SK-N-MC (cell line): ENCODE measurements around the gene DNAH9.

Experiments used
- DNase-seq: peaks from one replicate; pipeline ENCODE4 v3.0.0-alpha.2; 2011; ENCODE audit warnings: low read depth, low spot score
- H3K27ac ChIP-seq: fragments of 200-600 bp; sonication (generic); 2 replicates; pipeline ENCODE4 v1.5.1; 2016; ENCODE audit warnings: mixed run types
- H3K36me3 ChIP-seq: fragments of 200-600 bp; sonication (generic); 2 replicates; pipeline ENCODE4 v1.6.1; 2017; ENCODE audit warnings: antibody characterized with exemption, low read length, mixed read lengths; ENCODE audit not compliant: insufficient read depth
- H3K4me3 ChIP-seq: fragments of 200-600 bp; sonication (generic); 2 replicates; pipeline ENCODE4 v1.5.1; 2016
- H3K9ac ChIP-seq: fragments of 200-600 bp; sonication (generic); 2 replicates; pipeline ENCODE4 v1.8.0; 2017; ENCODE audit warnings: mixed run types, mixed read lengths; ENCODE audit not compliant: insufficient read length
- H3K9me3 ChIP-seq: fragments of 200-600 bp; sonication (generic); 2 replicates; pipeline ENCODE4 v1.6.1; 2017; ENCODE audit warnings: low read depth, mild to moderate bottlenecking, antibody characterized with exemption, low read length, moderate library complexity, mixed read lengths
- EZH2 ChIP-seq: fragments of 200-600 bp; sonication (generic); IDR thresholded peaks from one replicate; pipeline ENCODE4 v1.6.1; 2017; ENCODE audit warnings: antibody characterized with exemption
- FOXP2 ChIP-seq: optimal IDR thresholded peaks from 2 replicates; pipeline ENCODE3; 2011; ENCODE audit warnings: mild to moderate bottlenecking, moderate library complexity; ENCODE audit not compliant: insufficient read depth; ENCODE audit errors: extremely low read length, control extremely low read depth
- POLR2AphosphoS5 ChIP-seq: IDR thresholded peaks from 2 replicates; pipeline ENCODE4 v1.6.1; 2012; ENCODE audit warnings: mild to moderate bottlenecking, low read depth, low read length, borderline replicate concordance

DNAH9 gene

DNA sequence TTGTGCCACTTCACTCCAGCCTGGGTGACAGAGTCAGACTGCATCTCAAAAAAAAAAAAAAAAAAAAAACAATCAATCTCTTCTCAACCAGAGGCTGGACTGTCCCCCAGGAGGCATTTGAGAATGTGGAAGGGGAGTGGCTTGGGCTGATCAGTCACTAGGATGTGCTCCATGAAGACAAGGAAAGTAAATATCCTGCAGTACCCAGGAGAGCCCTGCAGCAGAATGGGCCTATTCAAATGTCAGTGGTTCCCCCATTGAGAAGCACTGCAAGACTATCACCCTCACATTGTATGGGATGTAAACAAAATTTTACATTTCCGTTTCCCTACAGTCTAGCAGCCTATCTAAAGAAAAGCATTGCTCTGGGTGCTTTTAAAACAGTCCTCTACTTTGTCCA, 70.3 kb downstream of the DNAH9 start:
- Histone ChIP-seq H3K36me3 (no peaks in the 10 kb centered on the region), H3K27ac (no peak overlapping the region), H3K9ac (no peak overlapping the region), H3K4me3 (no peak overlapping the region), H3K9me3 (no peaks in the 10 kb centered on the region)
- TF ChIP-seq EZH2 (no peak), POLR2AphosphoS5 (no peak), FOXP2 (no peak)
- DNase-seq: no peak

DNA sequence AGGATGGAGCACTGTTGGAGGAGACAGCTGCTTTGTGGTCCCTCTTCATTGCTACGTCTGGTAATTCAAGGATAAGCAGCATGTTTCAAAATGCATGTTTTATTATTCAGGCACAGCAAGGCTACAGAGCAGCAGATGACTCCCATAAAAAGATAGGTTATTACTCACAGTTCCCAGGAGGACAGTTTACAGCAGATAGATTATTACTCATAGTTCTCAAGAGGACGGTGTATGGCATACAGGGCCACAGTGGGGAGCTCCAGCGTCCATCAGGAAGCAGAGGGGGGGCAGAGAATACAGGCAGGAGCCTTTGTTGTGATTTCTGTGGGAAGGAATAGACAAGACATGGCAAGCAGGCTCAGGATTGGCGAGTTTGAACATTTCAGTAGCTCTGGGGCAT, 72.9 kb downstream of the DNAH9 start:
- no peak for TF ChIP-seq EZH2
- no peak for TF ChIP-seq POLR2AphosphoS5
- no peak for TF ChIP-seq FOXP2
- no peak for DNase-seq
- Histone ChIP-seq H3K27ac (no peak overlapping the region), H3K36me3 (no peaks in the 10 kb centered on the region), H3K9me3 (no peaks in the 10 kb centered on the region), H3K9ac (no peak overlapping the region), H3K4me3 (no peak overlapping the region)

DNA sequence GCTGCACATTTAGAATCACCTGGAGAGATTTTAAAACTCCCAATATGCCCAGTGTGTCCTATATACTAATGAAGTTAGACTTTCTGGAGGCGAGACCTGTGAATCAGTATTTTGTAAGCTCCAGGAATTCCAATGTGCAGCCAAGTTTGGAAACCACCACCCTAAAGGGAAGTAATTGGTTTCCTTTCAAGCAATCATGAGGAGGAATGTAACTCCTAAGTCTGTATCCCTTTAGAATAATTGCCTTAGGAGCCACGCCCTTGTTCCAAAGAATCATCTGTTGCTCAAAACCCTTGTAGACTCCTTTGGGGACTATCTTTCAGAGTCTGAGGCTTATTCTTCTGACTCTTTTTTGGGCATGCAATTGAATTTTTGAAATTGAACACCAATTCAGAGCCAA, 84.4 kb downstream of the DNAH9 start:
- Histone ChIP-seq H3K36me3 (no peaks in the 10 kb centered on the region), H3K9ac (no peak overlapping the region), H3K9me3 (no peaks in the 10 kb centered on the region), H3K4me3 (no peak overlapping the region), H3K27ac (no peak overlapping the region)
- no peak for DNase-seq
- TF ChIP-seq POLR2AphosphoS5 (no peak), FOXP2 (no peak), EZH2 (no peak)

DNA sequence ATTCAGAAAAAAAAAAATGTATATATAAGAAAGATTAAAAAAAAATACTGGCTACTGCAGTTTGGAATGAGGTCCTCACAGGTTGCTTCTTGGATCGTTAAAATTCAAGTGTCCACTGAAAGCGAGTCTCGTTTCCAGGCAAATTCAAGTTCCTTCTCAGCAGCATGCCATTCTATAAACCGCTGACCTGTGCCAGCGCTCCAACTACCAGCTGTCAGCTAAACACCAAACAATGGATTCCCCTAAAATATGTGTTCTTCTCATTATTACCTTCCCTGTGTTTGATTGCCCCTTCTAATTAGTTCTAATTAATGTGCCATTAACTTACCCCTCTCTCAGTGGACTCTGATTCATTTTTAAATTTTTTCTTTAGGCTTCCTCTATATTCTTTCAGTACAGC, 92.4 kb downstream of the DNAH9 start:
- H3K27ac ChIP-seq: no peak overlapping the region
- H3K36me3 ChIP-seq: no peaks in the 10 kb centered on the region
- DNase-seq: no peak
- H3K4me3 ChIP-seq: no peak overlapping the region
- no peak overlapping the region for H3K9ac ChIP-seq
- TF ChIP-seq FOXP2 (no peak), EZH2 (no peak), POLR2AphosphoS5 (no peak)
- H3K9me3 ChIP-seq: no peaks in the 10 kb centered on the region

DNA sequence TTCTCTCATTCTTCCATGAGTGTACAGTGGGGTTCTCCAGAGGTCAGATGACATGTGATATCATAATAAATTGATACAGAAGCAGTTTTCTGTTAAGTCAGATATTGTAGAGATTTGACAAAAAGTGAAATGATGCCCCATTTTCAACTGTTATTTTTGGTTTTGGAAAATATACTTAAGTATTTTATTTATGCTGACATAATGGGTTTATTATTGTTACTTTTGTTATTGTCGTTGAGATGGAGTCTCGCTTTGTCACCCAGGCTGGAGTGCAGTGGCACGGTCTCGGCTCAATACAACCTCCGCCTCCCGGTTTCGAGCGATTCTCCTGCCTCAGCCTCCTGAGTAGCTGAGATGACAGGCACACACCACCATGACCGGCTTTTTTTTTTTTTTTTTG, 94.4 kb downstream of the DNAH9 start:
- Histone ChIP-seq H3K4me3 (no peak overlapping the region), H3K9ac (no peak overlapping the region), H3K27ac (no peak overlapping the region), H3K9me3 (no peaks in the 10 kb centered on the region), H3K36me3 (no peaks in the 10 kb centered on the region)
- no peak for TF ChIP-seq FOXP2
- no peak for TF ChIP-seq POLR2AphosphoS5
- no peak for TF ChIP-seq EZH2
- DNase-seq: no peak

DNA sequence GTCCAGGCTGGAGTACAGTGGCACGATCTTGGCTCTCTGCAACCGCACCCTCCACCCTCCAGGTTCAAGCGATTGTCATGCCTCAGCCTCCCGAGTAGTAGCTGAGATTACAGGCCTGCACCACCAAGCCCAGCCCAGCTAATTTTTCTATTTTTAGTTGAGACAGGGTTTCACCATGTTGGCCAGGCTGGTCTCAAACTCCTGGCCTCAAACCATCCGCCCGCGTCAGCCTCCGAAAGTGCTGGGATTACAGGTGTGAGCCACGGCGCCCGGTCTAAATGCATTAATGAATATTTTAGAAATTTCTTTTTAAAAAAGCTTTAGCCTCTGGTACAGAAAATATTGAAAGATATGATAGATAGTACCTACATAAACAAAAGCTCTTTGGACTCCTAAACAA, 95.0 kb downstream of the DNAH9 start:
- H3K4me3 ChIP-seq: no peak overlapping the region

DNA sequence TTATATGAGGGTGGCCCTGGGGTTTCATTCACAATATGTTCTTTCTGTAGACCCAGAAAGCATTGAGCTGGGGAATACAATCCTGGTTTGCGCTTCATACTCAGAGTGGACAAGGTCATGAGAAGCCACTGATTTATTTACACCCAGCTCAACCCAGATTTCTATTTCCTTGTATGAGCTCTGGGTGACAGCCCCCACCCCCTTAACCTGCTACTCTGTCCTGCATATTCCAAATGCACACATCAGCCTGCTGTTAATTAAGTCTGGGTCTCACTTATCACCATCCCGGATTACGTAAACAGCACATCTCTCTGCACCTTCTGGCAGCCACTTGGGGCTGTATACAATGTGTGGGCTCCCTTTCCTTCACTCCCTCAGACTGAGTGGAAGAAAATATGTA, 102.4 kb downstream of the DNAH9 start:
- DNase-seq: no peak
- TF ChIP-seq EZH2 (no peak), FOXP2 (no peak), POLR2AphosphoS5 (no peak)
- no peaks in the 10 kb centered on the region for H3K9me3 ChIP-seq
- no peak overlapping the region for H3K27ac ChIP-seq
- H3K4me3 ChIP-seq: no peak overlapping the region
- H3K9ac ChIP-seq: no peak overlapping the region
- no peaks in the 10 kb centered on the region for H3K36me3 ChIP-seq

More for the DNA sequence above, 95.0 kb downstream of the DNAH9 start:
- Histone ChIP-seq H3K27ac (no peak overlapping the region), H3K9ac (no peak overlapping the region), H3K36me3 (no peaks in the 10 kb centered on the region), H3K9me3 (no peaks in the 10 kb centered on the region)
- TF ChIP-seq POLR2AphosphoS5 (no peak), EZH2 (no peak), FOXP2 (no peak)
- no peak for DNase-seq

DNA sequence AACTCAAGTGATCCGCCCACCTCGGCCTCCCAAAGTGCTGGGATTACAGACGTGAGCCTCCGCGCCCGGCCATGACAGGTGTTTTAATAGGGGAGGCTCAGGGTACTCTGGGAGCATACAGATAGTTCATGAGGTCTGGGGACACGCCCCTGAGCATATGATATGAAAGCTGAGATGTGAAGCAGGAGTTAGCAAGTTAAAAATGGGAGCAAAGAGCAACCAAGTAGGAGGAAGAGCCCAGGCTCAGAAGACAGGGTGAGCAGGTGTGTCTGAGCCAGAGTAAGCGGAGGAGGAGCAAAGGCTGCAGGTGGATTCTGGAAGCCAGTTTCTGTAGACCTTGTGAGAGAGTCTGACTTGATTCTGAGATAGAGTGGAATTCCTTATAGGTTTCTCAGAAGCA, 103.6 kb downstream of the DNAH9 start:
- Histone ChIP-seq H3K36me3 (no peaks in the 10 kb centered on the region), H3K4me3 (no peak overlapping the region), H3K9ac (no peak overlapping the region), H3K9me3 (no peaks in the 10 kb centered on the region), H3K27ac (no peak overlapping the region)
- no peak for DNase-seq
- TF ChIP-seq POLR2AphosphoS5 (no peak), EZH2 (no peak), FOXP2 (no peak)

DNA sequence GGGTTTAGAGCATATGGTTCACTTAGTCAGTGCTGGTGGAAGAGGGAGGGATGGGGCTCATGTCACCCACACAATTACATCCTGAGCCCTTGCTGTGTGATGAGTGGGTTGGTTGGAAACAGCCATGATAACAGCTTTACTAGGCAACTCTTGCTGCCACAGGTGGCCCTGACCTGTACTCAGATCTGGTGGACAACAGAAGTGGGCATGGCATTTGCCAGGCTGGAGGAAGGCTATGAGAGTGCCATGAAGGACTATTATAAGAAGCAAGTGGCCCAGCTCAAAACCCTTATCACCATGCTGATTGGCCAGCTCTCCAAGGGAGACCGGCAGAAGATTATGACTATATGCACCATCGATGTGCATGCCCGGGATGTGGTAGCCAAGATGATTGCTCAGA, 105.8 kb downstream of the DNAH9 start:
- no peak overlapping the region for H3K27ac ChIP-seq
- no peaks in the 10 kb centered on the region for H3K36me3 ChIP-seq
- no peaks in the 10 kb centered on the region for H3K9me3 ChIP-seq
- H3K9ac ChIP-seq: no peak overlapping the region
- H3K4me3 ChIP-seq: no peak overlapping the region
- TF ChIP-seq FOXP2 (no peak), EZH2 (no peak), POLR2AphosphoS5 (no peak)
- no peak for DNase-seq
